ENCODE results near the gene SMIM22. TPM values are rescaled to one million over a fixed set of nuclear protein-coding genes. Genes with fewer than 3 reads are reported as not detected.

Gene SMIM22
- total RNA-seq, 1 experiment from 2014 or later = 3.3 TPM

DNA sequence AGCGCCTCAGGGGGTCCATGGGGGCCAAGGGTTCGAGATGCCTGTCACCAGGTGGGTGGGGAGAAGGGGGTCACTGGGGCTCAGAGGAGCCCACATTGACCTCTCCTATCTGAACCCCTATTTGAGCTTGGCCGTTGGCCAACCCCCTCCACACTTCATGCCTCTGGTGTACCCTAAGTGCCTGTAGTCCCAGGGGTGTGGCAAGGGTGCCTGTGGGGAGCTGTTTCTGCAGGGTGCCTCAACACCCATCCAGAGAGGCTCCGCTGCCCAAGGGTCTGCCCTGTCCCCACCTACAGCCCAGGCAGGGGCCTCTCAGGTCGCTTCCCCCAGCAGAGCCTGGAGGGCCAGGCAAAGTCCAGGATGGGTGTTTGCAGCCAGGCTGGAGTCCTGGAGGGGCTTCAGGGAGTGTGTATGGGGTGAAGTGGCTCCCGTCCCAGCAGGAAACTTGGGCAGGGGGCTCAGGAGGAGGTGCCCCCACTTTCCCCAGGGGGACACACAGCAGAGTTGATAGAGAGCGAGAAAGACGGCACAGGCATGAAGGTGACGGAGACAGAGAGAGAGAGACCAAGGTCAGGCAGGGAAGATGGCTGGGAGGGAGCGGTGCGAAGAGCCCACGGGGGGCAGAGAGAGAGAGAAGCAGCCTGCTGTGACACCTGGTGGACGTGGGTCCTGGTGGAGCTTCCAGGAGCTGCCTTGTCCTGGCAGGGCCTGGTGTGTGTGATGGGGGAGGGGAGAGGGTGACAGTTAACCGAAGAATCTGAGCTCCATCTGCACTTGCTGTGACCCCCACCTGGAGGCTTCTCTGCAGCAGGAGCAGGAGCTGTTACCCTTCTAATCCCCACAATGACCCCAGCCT is 7.3 kb upstream of the SMIM22 start, which contains the start of gene SEPTIN12:
SEPTIN12 (minus strand) TSS at position 719 of the 856 bp plus-strand sequence; CDS start at position 19, 700 bp downstream.
- peaks cover 5 to 7% of the 10 kb centered on the region in 2 experiments for H3K4me1 ChIP-seq (ENCODE audit: control insufficient read depth in 1 of 2, insufficient read depth in 2 of 2, low read length in 2 of 2)
- ATAC-seq (peak; percentile 26; the same call in 1 of the 2 replicates), DNase-seq (ENCODE audit: low read depth, low spot score) (no peak)
- H3K27ac ChIP-seq (ENCODE audit: low read depth, low read length) = no peak within 1 kb of the TSS
- no peaks in the 10 kb centered on the region for H3K79me2 ChIP-seq (ENCODE audit: insufficient read depth, low read length)
- no peak within 1 kb of the TSS for H3K9ac ChIP-seq (ENCODE audit: low read length)
- no TSS peak for BruUV-seq (replicated peaks)
- CTCF ChIA-PET = no interaction called here
- no peaks in the 10 kb centered on the region for H3K36me3 ChIP-seq (ENCODE audit: control insufficient read depth in 1 of 2, insufficient read depth in 2 of 2, low read length in 2 of 2)
- no peaks in the 10 kb centered on the region for H3K9me3 ChIP-seq (ENCODE audit: control insufficient read depth in 1 of 2, insufficient read depth in 1 of 2, low read depth in 1 of 2, low read length in 2 of 2)
- no peak within 1 kb of the TSS for H3K4me2 ChIP-seq (ENCODE audit: low read length)
- TF ChIP-seq EZH2 (IDR thresholded peaks at IDR 0.05) (no peak), SRF (IDR thresholded peaks at IDR 0.05; ENCODE audit: low read depth) (no peak), CEBPB (IDR thresholded peaks at IDR 0.05; ENCODE audit: low read depth) (no peak), EZH2phosphoT487 (IDR thresholded peaks at IDR 0.05; ENCODE audit: borderline replicate concordance) (no peak), POLR2A (IDR thresholded peaks at IDR 0.05; ENCODE audit: borderline replicate concordance, extremely low read depth, insufficient read depth, insufficient read length) (no peak), SP1 (IDR thresholded peaks at IDR 0.05; ENCODE audit: low read depth) (no peak), JUND (IDR thresholded peaks at IDR 0.05) (no peak), RAD21 (IDR thresholded peaks at IDR 0.05; ENCODE audit: low read depth) (no peak), ELF1 (IDR thresholded peaks at IDR 0.05; ENCODE audit: borderline replicate concordance, low read depth) (no peak), CBX3 (IDR thresholded peaks at IDR 0.05; ENCODE audit: low read depth) (no peak), POLR2AphosphoS5 (IDR thresholded peaks at IDR 0.05; ENCODE audit: low read depth, low read length) (no peak), TCF7L2 (IDR thresholded peaks at IDR 0.05; ENCODE audit: borderline replicate concordance, extremely low read depth, insufficient read depth, insufficient read length) (no peak), FOSL1 (IDR thresholded peaks at IDR 0.05; ENCODE audit: low read depth) (no peak), SIN3A (IDR thresholded peaks at IDR 0.05; ENCODE audit: low read depth) (no peak), ZBTB33 (IDR thresholded peaks at IDR 0.05; ENCODE audit: extremely low read depth, insufficient replicate concordance, low read length) (no peak)
- TF ChIP-seq, protein P1, sequence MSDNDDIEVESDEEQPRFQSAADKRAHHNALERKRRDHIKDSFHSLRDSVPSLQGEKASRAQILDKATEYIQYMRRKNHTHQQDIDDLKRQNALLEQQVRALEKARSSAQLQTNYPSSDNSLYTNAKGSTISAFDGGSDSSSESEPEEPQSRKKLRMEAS (IDR thresholded peaks at IDR 0.05) = no peak
- TF ChIP-seq, protein P2, sequence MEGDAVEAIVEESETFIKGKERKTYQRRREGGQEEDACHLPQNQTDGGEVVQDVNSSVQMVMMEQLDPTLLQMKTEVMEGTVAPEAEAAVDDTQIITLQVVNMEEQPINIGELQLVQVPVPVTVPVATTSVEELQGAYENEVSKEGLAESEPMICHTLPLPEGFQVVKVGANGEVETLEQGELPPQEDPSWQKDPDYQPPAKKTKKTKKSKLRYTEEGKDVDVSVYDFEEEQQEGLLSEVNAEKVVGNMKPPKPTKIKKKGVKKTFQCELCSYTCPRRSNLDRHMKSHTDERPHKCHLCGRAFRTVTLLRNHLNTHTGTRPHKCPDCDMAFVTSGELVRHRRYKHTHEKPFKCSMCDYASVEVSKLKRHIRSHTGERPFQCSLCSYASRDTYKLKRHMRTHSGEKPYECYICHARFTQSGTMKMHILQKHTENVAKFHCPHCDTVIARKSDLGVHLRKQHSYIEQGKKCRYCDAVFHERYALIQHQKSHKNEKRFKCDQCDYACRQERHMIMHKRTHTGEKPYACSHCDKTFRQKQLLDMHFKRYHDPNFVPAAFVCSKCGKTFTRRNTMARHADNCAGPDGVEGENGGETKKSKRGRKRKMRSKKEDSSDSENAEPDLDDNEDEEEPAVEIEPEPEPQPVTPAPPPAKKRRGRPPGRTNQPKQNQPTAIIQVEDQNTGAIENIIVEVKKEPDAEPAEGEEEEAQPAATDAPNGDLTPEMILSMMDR (IDR thresholded peaks at IDR 0.05 in 2 of 3, conservative IDR thresholded peaks at IDR 0.05 in 1 of 3; ENCODE audit: borderline replicate concordance in 1 of 3, insufficient read depth in 1 of 3, low read depth in 2 of 3, low read length in 2 of 3) = no peak
- TF ChIP-seq, protein P3, sequence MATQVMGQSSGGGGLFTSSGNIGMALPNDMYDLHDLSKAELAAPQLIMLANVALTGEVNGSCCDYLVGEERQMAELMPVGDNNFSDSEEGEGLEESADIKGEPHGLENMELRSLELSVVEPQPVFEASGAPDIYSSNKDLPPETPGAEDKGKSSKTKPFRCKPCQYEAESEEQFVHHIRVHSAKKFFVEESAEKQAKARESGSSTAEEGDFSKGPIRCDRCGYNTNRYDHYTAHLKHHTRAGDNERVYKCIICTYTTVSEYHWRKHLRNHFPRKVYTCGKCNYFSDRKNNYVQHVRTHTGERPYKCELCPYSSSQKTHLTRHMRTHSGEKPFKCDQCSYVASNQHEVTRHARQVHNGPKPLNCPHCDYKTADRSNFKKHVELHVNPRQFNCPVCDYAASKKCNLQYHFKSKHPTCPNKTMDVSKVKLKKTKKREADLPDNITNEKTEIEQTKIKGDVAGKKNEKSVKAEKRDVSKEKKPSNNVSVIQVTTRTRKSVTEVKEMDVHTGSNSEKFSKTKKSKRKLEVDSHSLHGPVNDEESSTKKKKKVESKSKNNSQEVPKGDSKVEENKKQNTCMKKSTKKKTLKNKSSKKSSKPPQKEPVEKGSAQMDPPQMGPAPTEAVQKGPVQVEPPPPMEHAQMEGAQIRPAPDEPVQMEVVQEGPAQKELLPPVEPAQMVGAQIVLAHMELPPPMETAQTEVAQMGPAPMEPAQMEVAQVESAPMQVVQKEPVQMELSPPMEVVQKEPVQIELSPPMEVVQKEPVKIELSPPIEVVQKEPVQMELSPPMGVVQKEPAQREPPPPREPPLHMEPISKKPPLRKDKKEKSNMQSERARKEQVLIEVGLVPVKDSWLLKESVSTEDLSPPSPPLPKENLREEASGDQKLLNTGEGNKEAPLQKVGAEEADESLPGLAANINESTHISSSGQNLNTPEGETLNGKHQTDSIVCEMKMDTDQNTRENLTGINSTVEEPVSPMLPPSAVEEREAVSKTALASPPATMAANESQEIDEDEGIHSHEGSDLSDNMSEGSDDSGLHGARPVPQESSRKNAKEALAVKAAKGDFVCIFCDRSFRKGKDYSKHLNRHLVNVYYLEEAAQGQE (IDR thresholded peaks at IDR 0.05; ENCODE audit: low read depth) = no peak
- H2AFZ ChIP-seq (ENCODE audit: low read depth, low read length, poor library complexity, severe bottlenecking) = no peak within 1 kb of the TSS
- H3K27me3 ChIP-seq (ENCODE audit: insufficient read depth, low read length) = no peaks in the 10 kb centered on the region
- RAD21 ChIA-PET (ENCODE audit: low non-redundant PET in 1 of 2, low total read pairs in 2 of 2, uncharacterized antibody in 2 of 2, unreplicated experiment in 2 of 2) = no interaction called here
- H3K4me3 ChIP-seq (replicated peaks in 1 of 2; ENCODE audit: low read depth in 1 of 2, low read length in 2 of 2) = no peak within 1 kb of the TSS
- POLR2A ChIA-PET = no interaction called here
- no peaks in the 10 kb centered on the region for H3K9me2 ChIP-seq (ENCODE audit: insufficient read depth)
- intact Hi-C loops (cut with micrococcal nuclease) = no loop called here
- no peaks in the 10 kb centered on the region for H4K20me1 ChIP-seq (ENCODE audit: insufficient read depth)
